Central memory CD4-positive, alpha-beta T cell (primary cell): ENCODE results near the gene ACD.
A peak's percentile ranks its signal among the peaks of the same experiment; 100 is the strongest.
"Not testable (repeated sequence)": the region's sequence is repeated elsewhere in the genome, so short reads cannot be mapped to it uniquely, and the experiment has no call there.

Experiments used
- DNase-seq: peaks from one replicate; pipeline ENCODE4 v3.0.0; 2022
- total RNA-seq, 3 experiments: gene quantifications; one replicate each; lab custom pipeline; 2026; lab: John Stamatoyannopoulos, UW

Gene ACD
- total RNA-seq, result 29.3 to 49.9 (median 31.6) reads per million in 3 experiments

DNA sequence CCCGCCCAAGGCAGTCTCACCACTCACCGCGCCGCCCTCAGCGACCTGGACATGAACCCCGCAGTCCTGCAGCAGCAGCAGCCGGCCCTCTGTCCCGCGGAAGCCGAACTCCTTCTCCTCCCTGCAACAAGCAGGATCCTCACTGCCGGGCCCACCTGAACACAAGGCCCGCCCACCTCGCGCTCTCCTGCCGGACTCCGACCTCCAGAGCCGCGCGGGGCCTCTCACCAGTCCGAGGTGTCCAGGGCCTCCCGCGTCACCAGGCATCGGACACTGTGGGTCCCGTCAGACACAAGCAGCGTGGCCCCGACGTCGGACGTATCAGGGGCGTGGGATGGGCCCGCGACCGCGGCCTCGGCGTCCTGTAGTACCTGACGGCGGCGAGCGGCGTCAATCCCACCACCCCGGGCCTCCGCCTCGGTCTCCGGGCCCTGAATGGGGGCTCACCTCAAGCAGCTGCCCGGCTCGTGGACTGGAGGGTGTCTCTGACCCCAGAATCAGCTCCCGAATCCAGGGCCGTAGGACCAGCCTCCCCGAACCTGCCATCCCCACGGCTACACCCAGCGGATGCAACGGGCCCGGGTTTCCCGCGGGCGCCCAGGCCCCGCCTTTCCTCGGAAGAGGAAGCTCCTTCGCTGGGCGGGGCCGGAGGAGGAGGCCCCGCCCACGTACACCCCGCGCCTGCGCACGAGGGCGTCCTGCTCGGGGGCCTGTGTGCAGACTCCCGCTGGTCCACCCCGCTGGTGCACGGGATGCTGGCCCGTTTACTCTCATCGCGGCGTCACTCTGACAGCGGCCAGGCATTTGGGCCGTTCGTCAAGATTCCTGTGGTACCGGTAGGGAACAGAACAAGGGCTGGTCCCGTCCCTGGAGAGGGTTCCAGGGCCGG is at the start of gene ACD:
TSS of gene ACD (minus strand) at position 586 of the 889 bp plus-strand sequence. CDS start at position 546, 40 bp downstream.
- peak; percentile 93 for DNase-seq

DNA sequence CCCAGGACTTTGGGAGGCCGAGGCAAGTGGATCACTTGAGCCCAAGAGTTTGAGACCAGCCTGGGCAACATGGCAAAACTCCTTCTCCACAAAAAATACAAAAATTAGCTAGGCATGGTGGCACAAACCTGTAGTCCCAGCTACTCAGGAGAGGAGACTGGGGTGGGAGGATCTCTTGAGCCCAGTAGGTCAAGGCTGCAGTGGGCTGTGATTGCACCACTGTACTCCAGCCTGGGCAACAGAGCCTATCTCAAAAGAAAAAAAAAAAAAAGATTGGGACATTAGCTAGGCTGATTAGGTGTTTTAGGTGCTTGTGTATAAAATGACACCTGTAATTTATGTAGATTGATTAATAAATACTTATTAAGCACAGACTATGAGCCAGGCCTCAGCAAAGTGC is 49.0 kb upstream of the ACD start:
- no peak for DNase-seq

DNA sequence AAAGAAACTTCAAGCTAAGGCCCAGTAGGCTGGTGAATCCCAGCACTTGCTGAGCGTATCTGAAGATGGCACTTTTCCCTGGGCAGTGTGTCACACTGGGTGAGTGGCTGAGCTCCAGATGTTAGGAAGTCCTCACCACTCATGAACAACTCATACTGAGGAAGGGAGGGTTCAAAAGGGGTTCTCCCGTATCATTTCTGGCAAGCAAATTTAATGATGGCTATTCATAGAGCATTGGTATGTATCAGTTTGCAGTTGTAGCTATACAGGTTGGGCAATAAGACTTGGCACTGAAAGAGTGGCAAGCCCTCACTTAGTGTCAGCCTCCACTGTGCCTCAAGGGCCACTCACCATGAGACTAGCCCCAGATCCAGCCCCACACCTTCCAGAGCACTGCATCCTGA is 48.3 kb upstream of the ACD start:
- no peak for DNase-seq

DNA sequence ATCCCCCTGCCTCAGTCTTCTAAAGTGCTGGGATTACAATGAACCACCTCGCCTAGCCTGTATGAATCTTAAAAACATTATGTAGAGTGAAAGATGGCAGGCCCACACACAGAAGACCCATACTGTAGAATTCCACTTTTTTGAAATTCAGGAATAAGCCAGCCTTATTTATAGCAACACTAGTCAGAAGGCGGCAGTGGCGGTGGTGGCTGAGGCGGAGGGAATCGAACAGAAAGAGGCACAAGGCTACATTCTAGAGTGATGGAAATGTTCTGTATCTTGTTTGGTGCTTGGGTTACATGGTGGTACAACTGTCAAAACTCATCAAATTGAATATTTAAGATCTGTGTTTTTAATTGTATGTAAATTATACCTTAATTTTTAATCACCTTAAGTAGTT is 47.7 kb upstream of the ACD start:
- DNase-seq, result no peak

DNA sequence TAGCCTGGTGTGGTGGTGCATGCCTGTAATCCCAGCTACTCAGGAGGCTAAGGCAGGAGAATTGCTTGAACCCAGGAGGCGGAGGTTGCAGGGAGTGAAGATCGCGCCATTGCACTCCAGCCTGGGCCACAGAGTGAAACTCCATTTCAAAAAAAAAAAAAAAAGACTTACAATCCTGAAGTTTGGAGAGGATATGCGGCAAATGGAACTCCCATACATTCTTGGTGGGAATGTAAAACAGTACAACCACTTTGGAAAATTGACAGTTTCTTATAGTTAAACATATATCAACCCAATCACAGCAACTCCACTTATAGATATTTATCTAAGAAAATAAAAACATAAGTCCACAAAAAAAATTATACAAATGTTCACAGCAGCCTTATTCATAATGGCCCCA is 47.1 kb upstream of the ACD start:
- no peak for DNase-seq

DNA sequence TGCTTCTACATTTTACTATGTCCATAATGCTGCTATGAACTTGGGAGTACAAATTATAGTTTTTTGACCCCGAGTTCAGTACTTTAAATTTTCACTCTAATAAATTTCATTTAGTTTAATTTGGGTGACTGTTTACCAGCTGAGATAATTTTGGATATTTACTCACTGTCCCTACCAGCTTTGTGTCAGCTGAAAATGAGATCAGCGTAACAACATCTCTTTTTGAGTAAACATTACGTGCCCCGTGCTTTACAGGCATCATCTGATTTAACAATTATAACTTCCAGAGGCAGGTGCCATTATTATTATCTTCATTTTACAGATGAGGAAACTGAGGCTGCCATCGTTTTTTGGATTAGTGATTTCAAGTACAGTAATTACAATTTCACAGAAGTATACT is 44.0 kb upstream of the ACD start:
- DNase-seq, result no peak

DNA sequence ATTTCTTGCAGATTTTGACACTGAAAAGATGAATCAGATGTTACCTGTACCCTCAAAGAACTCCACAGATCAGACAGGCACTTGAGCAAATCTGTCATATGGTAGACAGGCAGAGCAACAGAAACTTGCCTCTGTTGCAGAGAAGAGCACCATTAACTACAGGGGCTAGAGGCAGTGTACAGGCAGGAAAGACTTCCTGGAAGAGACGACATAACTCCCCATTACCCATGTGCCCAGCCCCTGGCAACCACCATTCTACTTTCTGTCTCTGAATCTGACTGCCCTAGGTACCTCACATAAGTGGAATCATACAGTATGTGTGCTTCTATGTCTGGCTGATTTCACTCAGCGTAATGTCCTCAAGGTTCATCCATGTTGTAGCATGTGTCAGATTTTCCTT is 43.6 kb upstream of the ACD start:
- peak; percentile 10 for DNase-seq

DNA sequence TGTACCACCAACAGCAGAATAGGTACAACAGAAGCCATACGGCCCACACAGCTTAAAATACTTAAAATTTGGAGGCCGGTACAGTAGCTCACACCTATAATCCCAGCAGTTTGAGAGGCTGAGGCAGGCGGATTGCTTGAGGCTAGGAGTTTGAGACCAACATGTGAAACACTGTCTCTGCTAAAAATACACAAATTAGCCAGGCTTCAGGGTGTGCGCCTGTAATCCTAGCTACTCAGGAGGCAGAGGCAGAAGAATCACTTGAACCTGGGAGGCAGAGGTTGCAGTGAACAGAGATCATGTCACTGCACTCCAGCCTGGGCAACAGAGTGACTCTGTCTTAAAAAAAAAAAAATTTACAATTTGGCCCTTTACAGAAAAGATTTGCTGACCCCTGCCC is 42.1 kb upstream of the ACD start:
- DNase-seq, result no peak

DNA sequence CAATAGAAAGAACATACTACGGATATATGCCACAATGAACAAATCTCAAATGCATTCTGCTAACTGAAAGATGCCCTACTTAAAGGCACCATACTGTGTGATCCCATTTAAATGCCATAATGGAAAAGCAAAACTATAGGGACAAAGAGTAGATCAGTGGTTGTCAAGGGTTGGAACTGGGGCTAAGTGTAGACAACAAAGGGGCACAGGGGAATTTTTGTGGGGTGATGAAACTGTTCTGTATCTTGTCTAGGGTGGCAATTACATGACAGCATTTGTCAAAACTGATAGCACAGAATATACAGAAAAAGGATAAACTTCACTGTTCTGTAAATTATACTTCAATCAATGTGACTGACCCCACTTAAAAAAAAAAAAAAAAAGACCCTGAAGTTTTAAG is 41.4 kb upstream of the ACD start:
- DNase-seq, result no peak

DNA sequence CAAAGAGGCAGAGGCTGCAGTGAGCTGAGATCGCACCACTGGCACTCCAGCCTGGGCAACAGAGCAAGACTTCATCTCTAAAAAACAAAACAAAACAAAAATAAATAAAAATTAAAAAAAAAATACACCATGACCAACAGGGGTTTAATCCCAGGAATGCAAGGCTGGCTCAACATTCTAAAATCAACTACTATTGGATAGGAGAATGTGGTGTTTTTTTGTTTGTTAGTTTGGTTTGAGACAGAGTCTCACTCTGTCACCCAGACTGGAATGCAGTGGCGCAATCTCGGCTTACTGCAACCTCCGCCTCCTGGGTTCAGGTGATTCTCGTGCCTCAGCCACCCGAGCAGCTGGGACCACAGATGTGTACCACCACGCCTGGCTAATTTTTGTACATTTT is 39.2 kb upstream of the ACD start:
- DNase-seq, result no peak

DNA sequence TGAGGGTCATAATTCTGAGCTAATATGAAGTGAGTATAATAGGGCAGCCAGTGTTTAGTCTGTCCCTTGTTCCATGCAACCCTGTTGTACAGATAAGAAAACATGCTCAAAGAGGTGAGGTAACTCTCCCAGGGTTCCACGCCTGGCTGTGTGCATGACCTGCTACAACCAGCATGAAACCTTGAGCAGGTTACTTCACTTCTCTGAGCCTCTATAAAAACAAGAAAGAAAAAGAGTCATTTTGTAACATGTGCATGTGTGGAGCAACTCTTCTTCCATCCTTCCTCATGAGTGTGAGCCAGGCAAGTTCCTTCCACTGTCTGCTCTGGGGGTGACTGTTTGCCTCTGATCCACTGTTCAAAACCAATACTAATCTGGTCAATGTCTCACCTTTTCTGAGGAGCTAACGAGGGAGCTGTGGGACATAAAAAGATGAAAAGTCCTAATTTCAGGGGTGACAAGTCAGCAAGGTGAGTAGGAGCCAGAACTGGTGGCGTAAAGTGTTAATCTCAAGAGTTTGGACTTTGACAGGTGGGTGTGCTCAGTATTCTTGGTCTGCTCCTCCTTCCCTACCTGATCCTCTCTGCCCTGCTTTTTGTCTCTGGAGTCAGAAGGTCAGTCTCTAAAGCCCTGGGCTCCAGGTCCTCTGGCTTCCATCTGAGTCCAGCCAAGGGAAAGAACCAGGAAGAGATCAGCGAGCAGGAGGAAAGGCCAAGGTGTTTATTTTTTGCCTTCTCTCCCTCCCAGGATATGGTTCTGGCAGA is 37.5 kb upstream of the ACD start:
- no peak for DNase-seq

DNA sequence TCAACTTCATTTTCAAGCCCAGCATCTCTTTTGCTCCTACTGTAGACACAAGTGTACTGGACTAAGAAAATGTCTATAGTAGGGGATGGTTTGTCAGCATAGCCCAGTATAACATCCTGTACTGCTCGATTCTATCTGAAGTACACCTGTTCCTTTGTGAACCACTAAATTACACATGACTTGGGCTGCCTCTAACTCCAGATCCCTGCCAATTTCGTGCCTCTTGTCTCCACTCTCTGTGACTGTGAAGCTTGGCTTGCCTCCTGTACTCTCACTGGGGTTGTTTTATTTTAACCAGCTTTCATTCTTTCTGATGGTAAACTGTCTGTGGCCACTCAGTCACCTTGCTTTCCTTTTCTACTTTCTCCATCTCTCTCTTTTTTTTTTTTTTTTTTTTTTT is 34.6 kb upstream of the ACD start:
- DNase-seq, result no peak

DNA sequence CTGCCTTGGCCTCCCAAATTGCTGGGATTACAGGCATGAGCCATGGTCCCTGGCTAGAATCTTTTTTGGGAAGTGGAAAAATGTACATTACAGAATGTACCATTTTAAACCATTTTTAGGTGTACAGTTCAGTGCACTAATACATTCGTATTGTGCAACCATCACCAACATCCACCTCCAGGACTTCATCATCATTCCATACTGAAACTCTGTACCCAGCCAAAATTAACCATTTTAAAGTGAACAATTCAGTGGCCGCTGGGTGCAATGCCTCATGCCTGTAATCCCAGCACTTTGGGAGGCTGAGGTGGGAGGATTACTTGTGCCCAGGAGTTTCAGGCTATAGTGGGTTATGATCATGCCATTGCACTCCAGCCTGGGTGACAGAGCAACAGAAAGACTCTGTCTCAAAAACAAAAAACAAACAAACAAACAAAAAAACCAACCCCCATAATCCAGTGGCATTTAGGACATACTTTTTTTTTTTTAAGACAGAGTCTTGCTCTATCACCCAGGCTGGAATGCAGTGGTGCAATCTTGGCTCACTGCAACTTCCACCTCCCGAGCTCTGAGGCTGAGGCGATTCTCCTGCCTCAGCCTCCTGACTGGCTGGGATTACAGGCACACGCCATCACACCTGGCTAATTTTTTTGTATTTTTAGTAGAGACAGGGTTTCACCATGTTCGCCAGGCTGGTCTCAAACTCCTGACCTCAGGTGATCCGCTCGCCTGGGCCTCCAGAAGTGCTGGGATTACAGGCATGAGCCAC is 33.6 kb upstream of the ACD start:
- not testable (repeated sequence) for DNase-seq

DNA sequence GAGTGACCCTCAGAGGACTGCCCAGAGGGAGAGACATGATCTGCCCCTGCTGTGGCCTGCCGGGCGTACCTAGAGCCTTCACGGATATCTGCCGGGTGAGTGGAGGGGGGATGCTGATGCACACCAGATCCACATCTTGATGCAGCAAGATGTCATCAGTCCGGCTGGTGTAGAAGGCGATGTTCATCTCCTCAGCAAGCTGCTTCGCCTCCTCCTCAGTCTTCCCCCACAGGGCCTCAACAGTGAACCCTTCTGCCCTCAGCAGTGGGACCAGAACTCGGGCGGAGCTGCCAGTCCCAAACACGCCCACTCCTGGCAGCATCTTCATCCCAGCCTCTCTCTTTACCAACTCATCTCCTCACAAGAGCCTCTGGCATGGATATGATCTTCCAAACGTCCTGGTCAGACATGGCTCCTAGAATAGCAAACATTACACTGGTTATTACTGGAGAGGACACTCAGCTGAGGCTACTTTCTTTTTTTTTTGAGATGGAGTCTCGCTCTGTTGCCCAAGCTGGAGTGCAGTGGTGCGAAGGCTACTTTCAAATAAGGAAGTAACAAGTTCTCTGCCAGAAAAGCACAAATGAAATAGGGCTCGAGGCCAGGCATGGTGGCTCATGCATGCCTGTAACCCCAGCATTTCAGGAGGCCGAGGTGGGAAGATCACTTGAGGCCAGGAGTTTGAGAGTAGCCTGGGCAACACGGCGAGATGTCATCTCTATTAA is 25.5 kb upstream of the ACD start:
- DNase-seq, result no peak

DNA sequence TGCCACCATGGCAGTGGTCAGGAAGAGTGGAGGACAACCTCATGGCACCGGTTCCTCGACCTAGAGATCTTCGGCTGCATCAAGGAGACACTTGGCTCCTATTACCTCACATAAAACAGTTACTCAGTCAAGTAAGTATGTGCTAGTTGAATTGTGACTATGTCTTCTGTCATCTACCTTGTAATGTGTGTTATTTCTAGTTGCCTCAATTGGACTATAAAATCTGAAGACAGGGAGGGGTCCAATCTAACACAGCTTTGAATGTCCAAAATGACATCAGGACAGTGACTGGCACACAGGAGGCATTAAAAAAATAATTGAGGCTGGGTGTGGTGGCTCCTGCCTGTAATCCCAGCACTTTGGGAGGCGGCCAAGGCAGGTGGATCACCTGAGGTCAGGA is 23.7 kb upstream of the ACD start:
- no peak for DNase-seq

DNA sequence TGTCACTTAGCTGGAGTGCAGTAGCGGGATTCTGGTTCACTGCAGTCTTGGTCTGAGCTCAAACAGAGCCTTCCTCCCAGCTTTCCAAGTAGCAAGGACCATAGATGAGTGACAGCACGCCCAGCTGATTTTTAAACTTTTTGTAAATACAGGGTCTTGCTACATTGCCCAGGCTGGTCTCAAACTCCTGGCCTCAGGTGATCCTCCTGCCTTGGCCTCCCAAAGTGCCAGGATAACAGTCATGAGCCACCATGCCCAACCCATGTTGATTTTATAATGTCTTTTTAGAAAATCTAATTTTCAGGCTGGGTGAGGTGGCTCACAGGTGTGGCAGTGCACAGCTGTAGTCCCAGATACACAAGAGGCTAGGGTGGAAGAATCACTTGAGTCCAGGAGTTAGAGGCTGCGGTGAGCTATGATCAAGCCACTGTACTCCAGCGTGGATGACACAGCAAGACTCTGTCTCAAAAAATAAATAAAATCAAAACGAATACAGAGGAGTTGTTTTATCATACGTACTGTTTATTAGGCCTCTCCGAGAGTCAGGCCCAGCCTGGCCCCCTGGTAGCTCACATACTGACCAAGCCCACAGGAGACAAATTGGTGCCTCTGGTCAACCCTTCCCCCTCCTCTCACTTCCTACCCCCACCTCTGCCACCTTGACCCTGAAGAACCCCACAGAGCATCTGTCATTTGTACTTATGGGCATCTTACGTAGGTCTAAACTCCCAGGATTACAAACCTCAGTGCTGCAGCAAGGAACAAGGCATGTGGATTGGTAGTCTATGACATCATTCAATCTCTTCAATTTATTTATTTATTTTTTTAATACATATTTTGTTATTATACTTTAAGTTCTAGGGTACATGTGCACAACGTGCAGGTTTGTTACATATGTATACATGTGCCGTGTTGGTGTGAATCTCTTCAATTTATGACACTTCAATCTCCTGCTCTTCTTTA is 20.2 kb upstream of the ACD start:
- no peak for DNase-seq

DNA sequence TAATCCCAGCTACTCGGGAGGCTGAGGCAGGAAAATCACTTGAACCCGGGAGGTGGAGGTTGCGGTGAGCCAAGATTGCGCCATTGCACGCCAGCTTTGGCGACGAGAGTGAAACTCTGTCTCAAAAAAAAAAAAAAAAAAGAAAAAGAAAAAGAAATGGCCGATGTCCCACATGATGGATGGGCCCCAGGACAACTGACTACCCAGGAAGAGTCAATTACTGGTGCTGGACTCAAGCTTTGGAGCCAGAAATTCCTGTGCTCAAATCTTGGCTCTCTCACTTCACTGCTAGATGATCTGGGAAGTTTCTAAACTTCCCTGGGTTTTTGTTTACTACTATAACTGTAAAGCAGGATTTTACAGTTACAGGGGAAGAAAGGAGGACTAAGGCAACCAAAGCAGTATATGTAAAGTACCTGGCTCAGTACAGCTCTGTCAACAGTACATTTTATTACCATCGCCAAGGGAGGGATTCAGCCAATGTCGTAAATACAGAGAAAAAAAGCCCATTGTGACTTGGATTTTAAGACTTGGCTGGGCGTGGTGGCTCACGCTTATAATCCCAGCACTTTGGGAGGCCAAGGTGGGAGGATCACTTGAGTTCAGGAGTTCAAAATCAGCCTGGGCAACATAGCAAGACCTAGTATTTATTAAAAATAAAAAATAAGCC is 18.4 kb upstream of the ACD start:
- no peak for DNase-seq

DNA sequence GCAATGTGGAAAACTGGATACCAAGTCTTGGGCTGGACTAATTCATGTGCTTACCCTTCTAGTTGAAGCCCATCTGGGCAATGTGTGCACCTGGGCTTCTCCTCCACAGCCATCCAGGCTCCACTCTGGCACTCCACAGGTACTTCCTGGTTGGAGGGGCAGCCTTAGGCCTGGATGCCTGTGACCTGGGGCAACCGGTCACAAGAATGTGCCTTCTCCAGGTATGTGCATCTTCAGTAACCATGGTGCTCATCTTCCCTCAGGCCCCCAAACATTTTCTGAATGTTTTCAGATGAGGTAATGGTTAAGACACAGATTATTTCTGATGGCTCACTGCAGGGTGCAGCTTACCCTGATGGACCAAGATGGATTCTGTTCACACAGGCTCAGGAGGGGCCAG is 17.7 kb upstream of the ACD start:
- DNase-seq, result no peak

DNA sequence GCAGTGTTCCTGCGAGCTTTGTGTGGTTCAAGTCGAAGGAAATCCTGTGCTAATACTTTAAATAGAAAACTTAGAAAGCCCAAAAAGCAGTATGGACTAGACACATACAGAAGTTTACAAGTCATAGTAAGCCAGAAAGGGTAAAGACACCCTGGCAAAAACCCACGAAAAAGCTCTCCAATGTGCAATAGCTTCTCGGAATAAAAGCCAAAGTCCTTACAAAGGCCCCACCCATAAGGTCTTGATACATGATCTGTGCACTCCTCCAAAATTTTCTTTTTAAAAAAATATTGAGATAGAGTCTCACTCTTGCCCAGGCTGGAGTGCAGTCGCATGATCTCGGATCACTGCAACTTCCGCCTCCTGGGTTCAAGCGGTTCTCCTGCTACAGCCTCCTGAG is 16.9 kb upstream of the ACD start:
- no peak for DNase-seq

DNA sequence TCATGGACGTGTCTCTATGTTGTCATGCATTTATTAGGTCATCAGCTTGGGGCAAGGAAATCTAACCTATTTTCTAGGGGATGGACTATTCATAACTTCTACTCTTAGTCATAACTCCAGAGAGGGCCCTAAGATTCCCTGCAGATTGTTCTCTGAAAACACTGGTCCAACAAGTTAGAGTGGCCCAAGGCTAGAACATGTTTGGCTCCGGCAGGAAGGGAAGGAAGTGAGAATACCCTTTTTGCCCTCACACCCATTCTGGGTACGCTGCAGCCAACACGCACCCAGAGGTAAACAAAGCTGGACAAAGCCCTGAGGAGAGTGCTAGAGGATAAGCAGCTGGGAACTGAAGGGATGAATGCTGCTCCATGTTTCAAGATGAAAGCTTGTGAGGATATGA is 16.5 kb upstream of the ACD start:
- no peak for DNase-seq

DNA sequence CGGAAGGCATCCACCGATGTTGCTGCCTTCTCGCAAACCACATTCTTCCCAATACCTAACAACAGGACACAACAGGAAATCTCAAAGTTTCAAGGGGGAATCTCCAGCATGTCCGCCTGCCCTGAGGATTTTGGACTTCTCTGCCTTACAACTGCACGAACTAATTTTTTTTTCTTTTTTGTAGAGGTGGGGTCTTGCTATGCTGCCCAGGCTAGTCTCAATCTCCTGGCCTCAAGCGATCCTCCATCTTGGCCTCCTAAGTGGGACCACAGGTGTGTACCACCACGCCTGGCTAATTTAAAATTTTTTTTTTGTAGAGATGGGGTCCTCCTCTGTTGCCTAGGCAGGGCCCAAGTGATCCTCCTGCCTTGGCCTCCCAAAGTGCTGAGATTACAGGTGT is 15.9 kb upstream of the ACD start:
- DNase-seq, result no peak
